Calu3 (cell line): ENCODE results near the gene CST9. TPM values are rescaled to one million over a fixed set of nuclear protein-coding genes. Genes with fewer than 3 reads are reported as not detected.

Source experiments
- BruUV-seq: library from RNA; stranded (reverse); fragments of 400-500 nt; replicated peaks from 2 replicates; lab custom pipeline; 2021; lab: Mats Ljungman, UMichigan
- CTCF ChIA-PET: fragments of 300-600 bp; sonication (Branson Sonifier 250); formaldehyde crosslinking; loops from one replicate; lab custom pipeline; 2022; ENCODE audit warnings: antibody characterized with exemption; lab: Charles Lee
- DNase-seq: peaks from one replicate; pipeline ENCODE4 v3.0.0; 2022
- H3K27ac Mint-ChIP-seq: one replicate; pipeline ENCODE4 v1.8.0; 2022; ENCODE audit warnings: mixed read lengths; ENCODE audit not compliant: unreplicated experiment
- H3K27me3 Mint-ChIP-seq: one replicate; pipeline ENCODE4 v1.8.0; 2022; ENCODE audit warnings: mixed read lengths; ENCODE audit not compliant: unreplicated experiment
- H3K36me3 Mint-ChIP-seq: one replicate; pipeline ENCODE4 v1.8.0; 2022; ENCODE audit warnings: mild to moderate bottlenecking, moderate library complexity, mixed read lengths; ENCODE audit not compliant: insufficient read depth, unreplicated experiment
- H3K4me1 Mint-ChIP-seq: one replicate; pipeline ENCODE4 v1.8.0; 2022; ENCODE audit warnings: mild to moderate bottlenecking, low read depth, mixed read lengths; ENCODE audit not compliant: unreplicated experiment
- H3K4me3 Mint-ChIP-seq: one replicate; pipeline ENCODE4 v1.8.0; 2022; ENCODE audit warnings: mild to moderate bottlenecking, low read depth, moderate library complexity, mixed read lengths; ENCODE audit not compliant: unreplicated experiment
- H3K9me3 Mint-ChIP-seq: one replicate; pipeline ENCODE4 v1.8.0; 2022; ENCODE audit warnings: low read depth, mixed read lengths; ENCODE audit not compliant: unreplicated experiment
- intact Hi-C: fragments of 100-400 bp; cut with micrococcal nuclease; formaldehyde crosslinking; loops from one replicate; pipeline ENCODE4 v1.10.0; 2022; ENCODE audit not compliant: unreplicated experiment
- total RNA-seq: library from RNA; stranded (reverse); gene quantifications from 2 replicates; pipeline ENCODE4 v1.2.3, GENCODE V29; 2022
- TF ChIP-seq, protein P1 (sequence below): fragments of 200-600 bp; IDR thresholded peaks from one replicate; pipeline ENCODE4 v1.8.0; 2022; ENCODE audit warnings: antibody characterized with exemption; ENCODE audit not compliant: unreplicated experiment

CST9 gene
- total RNA-seq, 1 experiment from 2014 or later: not detected

DNA sequence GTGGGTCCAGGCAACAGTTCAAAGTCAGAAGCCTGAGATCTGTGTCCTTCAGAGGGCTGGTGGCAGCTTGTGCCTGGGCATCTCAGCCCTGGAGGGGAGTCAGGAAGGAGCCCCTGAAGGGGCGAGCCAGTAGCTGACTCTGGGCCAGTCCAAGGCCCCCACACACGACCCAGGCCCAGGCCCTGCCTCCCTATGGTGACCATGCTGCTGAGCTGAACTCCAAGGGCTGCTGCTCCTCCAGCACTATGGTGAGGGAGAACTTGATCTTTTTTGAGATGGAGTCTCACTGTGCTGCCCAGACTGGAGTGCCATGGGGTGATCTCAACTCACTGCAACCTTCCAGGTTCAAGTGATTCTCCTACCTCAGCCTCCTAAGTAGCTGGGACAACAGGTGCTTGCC, 47.2 kb upstream of the CST9 start:
- BruUV-seq: no TSS peak
- H3K27me3 Mint-ChIP-seq: no peaks in the 10 kb centered on the region
- CTCF ChIA-PET: no interaction called here
- TF ChIP-seq, protein P1, sequence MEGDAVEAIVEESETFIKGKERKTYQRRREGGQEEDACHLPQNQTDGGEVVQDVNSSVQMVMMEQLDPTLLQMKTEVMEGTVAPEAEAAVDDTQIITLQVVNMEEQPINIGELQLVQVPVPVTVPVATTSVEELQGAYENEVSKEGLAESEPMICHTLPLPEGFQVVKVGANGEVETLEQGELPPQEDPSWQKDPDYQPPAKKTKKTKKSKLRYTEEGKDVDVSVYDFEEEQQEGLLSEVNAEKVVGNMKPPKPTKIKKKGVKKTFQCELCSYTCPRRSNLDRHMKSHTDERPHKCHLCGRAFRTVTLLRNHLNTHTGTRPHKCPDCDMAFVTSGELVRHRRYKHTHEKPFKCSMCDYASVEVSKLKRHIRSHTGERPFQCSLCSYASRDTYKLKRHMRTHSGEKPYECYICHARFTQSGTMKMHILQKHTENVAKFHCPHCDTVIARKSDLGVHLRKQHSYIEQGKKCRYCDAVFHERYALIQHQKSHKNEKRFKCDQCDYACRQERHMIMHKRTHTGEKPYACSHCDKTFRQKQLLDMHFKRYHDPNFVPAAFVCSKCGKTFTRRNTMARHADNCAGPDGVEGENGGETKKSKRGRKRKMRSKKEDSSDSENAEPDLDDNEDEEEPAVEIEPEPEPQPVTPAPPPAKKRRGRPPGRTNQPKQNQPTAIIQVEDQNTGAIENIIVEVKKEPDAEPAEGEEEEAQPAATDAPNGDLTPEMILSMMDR: no peak
- no peaks in the 10 kb centered on the region for H3K9me3 Mint-ChIP-seq
- no peaks in the 10 kb centered on the region for H3K36me3 Mint-ChIP-seq
- no peak for DNase-seq
- no peak overlapping the region for H3K27ac Mint-ChIP-seq
- H3K4me1 Mint-ChIP-seq: no peaks in the 10 kb centered on the region
- intact Hi-C loops: no loop called here
- H3K4me3 Mint-ChIP-seq: no peak overlapping the region

DNA sequence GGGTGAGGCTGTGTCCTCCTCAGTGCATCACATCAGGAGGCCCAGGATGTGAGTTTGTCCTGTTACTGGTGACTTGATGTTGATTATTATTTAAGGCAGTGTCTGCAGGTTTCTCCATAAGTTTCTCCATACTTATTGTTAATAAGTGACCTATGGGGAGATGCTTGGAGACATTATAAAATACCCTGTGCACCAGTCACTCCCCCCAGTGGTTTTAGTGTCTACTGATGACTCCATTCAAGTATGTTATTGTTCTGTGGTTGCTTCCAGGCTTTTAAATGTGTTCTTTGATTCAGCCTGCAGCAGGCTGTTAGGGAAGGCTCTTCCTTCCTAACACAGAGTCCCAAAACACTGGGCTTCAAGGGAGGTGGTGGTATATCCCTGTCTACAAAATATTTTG, 46.7 kb upstream of the CST9 start:
- no peaks in the 10 kb centered on the region for H3K9me3 Mint-ChIP-seq
- TF ChIP-seq, protein P1: no peak
- DNase-seq: no peak
- no TSS peak for BruUV-seq
- no peaks in the 10 kb centered on the region for H3K27me3 Mint-ChIP-seq
- no peak overlapping the region for H3K4me3 Mint-ChIP-seq
- intact Hi-C loops: no loop called here
- no peaks in the 10 kb centered on the region for H3K4me1 Mint-ChIP-seq
- CTCF ChIA-PET: no interaction called here
- H3K36me3 Mint-ChIP-seq: no peaks in the 10 kb centered on the region
- H3K27ac Mint-ChIP-seq: no peak overlapping the region

DNA sequence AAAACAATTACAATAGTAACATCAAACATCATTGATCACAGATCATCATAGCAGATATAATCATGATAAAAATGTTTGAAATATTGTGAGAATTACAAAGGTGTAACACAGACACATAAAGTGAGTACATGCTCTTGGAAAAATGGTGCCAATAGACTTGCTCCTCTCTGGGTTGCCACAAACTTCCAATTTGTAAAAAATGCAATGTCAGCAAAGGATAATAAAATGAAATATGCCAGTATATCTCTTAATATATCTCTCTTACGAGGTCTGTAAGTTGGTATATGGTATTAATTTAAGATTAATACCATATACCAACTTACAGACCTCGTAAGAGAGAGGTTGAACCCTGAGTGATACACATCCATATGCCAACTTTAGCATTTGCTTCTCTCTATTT, 45.4 kb upstream of the CST9 start:
- H3K27ac Mint-ChIP-seq: no peak overlapping the region
- TF ChIP-seq, protein P1: no peak
- intact Hi-C loops: no loop called here
- H3K4me3 Mint-ChIP-seq: no peak overlapping the region
- BruUV-seq: no TSS peak
- no peaks in the 10 kb centered on the region for H3K9me3 Mint-ChIP-seq
- DNase-seq: no peak
- no peaks in the 10 kb centered on the region for H3K4me1 Mint-ChIP-seq
- CTCF ChIA-PET: no interaction called here
- no peaks in the 10 kb centered on the region for H3K36me3 Mint-ChIP-seq
- H3K27me3 Mint-ChIP-seq: no peaks in the 10 kb centered on the region

DNA sequence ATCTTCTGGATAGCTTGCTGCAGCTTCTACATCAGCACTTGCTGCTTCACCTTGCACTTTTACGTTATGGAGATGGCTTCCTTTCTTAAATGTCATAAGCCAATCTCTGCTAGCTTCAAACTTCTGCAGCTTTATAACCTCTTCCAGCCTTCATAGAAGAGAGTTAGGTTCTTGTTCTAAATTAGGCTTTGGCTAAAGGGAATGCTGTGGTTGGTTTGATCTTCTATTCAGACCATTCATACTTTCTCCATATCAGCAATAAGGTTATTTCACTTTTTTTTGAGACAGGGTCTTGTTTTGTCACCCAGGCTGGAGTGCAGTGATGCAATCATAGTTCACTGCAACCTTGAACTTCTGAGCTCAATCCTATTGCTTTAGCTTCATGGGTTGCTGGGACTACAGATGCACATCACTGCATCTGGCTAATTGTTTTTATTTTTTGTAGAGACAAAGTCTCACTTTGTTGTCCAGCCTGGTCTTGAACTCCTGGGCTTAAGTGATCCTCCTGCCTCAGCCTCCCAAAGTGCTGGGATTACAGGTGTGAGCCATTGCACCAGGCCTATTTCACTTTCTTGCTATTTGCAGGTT, 44.2 kb upstream of the CST9 start:
- H3K36me3 Mint-ChIP-seq: no peaks in the 10 kb centered on the region
- no peak overlapping the region for H3K27ac Mint-ChIP-seq
- BruUV-seq: no TSS peak
- CTCF ChIA-PET: no interaction called here
- H3K27me3 Mint-ChIP-seq: no peaks in the 10 kb centered on the region
- H3K4me3 Mint-ChIP-seq: no peak overlapping the region
- no peak for DNase-seq
- no peaks in the 10 kb centered on the region for H3K9me3 Mint-ChIP-seq
- TF ChIP-seq, protein P1: no peak
- intact Hi-C loops: no loop called here
- no peaks in the 10 kb centered on the region for H3K4me1 Mint-ChIP-seq
